ENCODE measurements around the gene HACL1. TPM values are rescaled to one million over a fixed set of nuclear protein-coding genes. Genes with fewer than 3 reads are reported as not detected.

Gene HACL1
- total RNA-seq, 1 experiment from 2014 or later: 20.5 TPM

- Histone ChIP-seq H3K4me2 (ENCODE audit: low read length) (no peak overlapping the region), H3K79me2 (ENCODE audit: insufficient read depth, low read length) (no peaks in the 10 kb centered on the region), H3K27ac (ENCODE audit: low read depth, low read length) (no peak overlapping the region), H2AFZ (ENCODE audit: low read depth, low read length, poor library complexity, severe bottlenecking) (no peak overlapping the region), H3K4me1 (ENCODE audit: control insufficient read depth in 1 of 2, insufficient read depth in 2 of 2, low read length in 2 of 2) (peaks cover 0 to 5% of the 10 kb centered on the region in 2 experiments; a peak in 1 of 4 replicates), H3K36me3 (ENCODE audit: control insufficient read depth in 1 of 2, insufficient read depth in 2 of 2, low read length in 2 of 2) (no peaks in the 10 kb centered on the region), H3K27me3 (ENCODE audit: insufficient read depth, low read length) (no peaks in the 10 kb centered on the region), H3K9ac (ENCODE audit: low read length) (no peak overlapping the region), H3K9me3 (ENCODE audit: control insufficient read depth in 1 of 2, insufficient read depth in 1 of 2, low read depth in 1 of 2, low read length in 2 of 2) (no peaks in the 10 kb centered on the region), H3K9me2 (ENCODE audit: insufficient read depth) (no peaks in the 10 kb centered on the region), H3K4me3 (replicated peaks in 1 of 2; ENCODE audit: low read depth in 1 of 2, low read length in 2 of 2) (no peak overlapping the region), H4K20me1 (ENCODE audit: insufficient read depth) (no peaks in the 10 kb centered on the region)
- POLR2A ChIA-PET: interaction anchor here (1.4 kb wide), 1 partner anchor 9 kb away, joined by 3 read pairs; the partner anchor contains the start of genes BTD and HACL1
- no peak for ATAC-seq
- RAD21 ChIA-PET (ENCODE audit: low non-redundant PET in 1 of 2, low total read pairs in 2 of 2, uncharacterized antibody in 2 of 2, unreplicated experiment in 2 of 2): no interaction called here
- BruUV-seq (replicated peaks): no TSS peak
- CTCF ChIA-PET: no interaction called here
- DNase-seq (ENCODE audit: low read depth, low spot score): no peak
- intact Hi-C loops (cut with micrococcal nuclease): no loop called here
- TF ChIP-seq SIN3A (IDR thresholded peaks at IDR 0.05; ENCODE audit: low read depth) (no peak), REST (IDR thresholded peaks at IDR 0.05; ENCODE audit: low read depth) (no peak)
Measured at GRCh38 chr3:15611018-15611417, 9.6 kb upstream of the HACL1 start.

GRCh38 chr3:15610082-15610759, 8.9 kb upstream of the HACL1 start:
- H3K4me2 ChIP-seq (ENCODE audit: low read length): no peak overlapping the region
- no peaks in the 10 kb centered on the region for H3K79me2 ChIP-seq (ENCODE audit: insufficient read depth, low read length)
- no peaks in the 10 kb centered on the region for H3K9me3 ChIP-seq (ENCODE audit: control insufficient read depth in 1 of 2, insufficient read depth in 1 of 2, low read depth in 1 of 2, low read length in 2 of 2)
- TF ChIP-seq YY1 (IDR thresholded peaks at IDR 0.05; ENCODE audit: extremely low read depth, insufficient replicate concordance, low read depth, low read length) (no peak), EZH2 (IDR thresholded peaks at IDR 0.05) (no peak), ELF1 (IDR thresholded peaks at IDR 0.05; ENCODE audit: borderline replicate concordance, low read depth) (no peak), POLR2AphosphoS5 (IDR thresholded peaks at IDR 0.05; ENCODE audit: low read depth, low read length) (no peak), JUND (IDR thresholded peaks at IDR 0.05) (no peak), ZBTB33 (IDR thresholded peaks at IDR 0.05; ENCODE audit: extremely low read depth, insufficient replicate concordance, low read length) (no peak), ATF3 (IDR thresholded peaks at IDR 0.05) (no peak), RAD21 (IDR thresholded peaks at IDR 0.05; ENCODE audit: low read depth) (no peak), ZFX (IDR thresholded peaks at IDR 0.05) (no peak), EGR1 (IDR thresholded peaks at IDR 0.05; ENCODE audit: low read depth) (no peak), SP1 (IDR thresholded peaks at IDR 0.05; ENCODE audit: low read depth) (no peak), CBX3 (IDR thresholded peaks at IDR 0.05; ENCODE audit: low read depth) (no peak)
- no peaks in the 10 kb centered on the region for H3K36me3 ChIP-seq (ENCODE audit: control insufficient read depth in 1 of 2, insufficient read depth in 2 of 2, low read length in 2 of 2)
- H4K20me1 ChIP-seq (ENCODE audit: insufficient read depth): no peaks in the 10 kb centered on the region
- ChIA-PET RAD21 (ENCODE audit: low non-redundant PET in 1 of 2, low total read pairs in 2 of 2, uncharacterized antibody in 2 of 2, unreplicated experiment in 2 of 2) (no interaction called here), POLR2A (interaction anchor here (1.4 kb wide), 1 partner anchor 9 kb away, joined by 3 read pairs; the partner anchor contains the start of genes BTD and HACL1), CTCF (no interaction called here)
- ATAC-seq: no peak
- no peak overlapping the region for H2AFZ ChIP-seq (ENCODE audit: low read depth, low read length, poor library complexity, severe bottlenecking)
- H3K27me3 ChIP-seq (ENCODE audit: insufficient read depth, low read length): no peaks in the 10 kb centered on the region
- DNase-seq (ENCODE audit: low read depth, low spot score): peak; percentile 21
- no peak overlapping the region for H3K9ac ChIP-seq (ENCODE audit: low read length)
- no peak overlapping the region for H3K4me3 ChIP-seq (replicated peaks in 1 of 2; ENCODE audit: low read depth in 1 of 2, low read length in 2 of 2)
- H3K27ac ChIP-seq (ENCODE audit: low read depth, low read length): no peak overlapping the region
- intact Hi-C loops (cut with micrococcal nuclease): no loop called here
- H3K4me1 ChIP-seq (ENCODE audit: control insufficient read depth in 1 of 2, insufficient read depth in 2 of 2, low read length in 2 of 2): peaks cover 0 to 5% of the 10 kb centered on the region in 2 experiments; a peak in 1 of 4 replicates
- H3K9me2 ChIP-seq (ENCODE audit: insufficient read depth): no peaks in the 10 kb centered on the region
- BruUV-seq (replicated peaks): no TSS peak
